Measurements from ENCODE around the gene BMF.
"Not testable (repeated sequence)": the region's sequence is repeated elsewhere in the genome, so short reads cannot be mapped to it uniquely, and the experiment has no call there.

The BMF gene, protein sequence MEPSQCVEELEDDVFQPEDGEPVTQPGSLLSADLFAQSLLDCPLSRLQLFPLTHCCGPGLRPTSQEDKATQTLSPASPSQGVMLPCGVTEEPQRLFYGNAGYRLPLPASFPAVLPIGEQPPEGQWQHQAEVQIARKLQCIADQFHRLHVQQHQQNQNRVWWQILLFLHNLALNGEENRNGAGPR

DNA sequence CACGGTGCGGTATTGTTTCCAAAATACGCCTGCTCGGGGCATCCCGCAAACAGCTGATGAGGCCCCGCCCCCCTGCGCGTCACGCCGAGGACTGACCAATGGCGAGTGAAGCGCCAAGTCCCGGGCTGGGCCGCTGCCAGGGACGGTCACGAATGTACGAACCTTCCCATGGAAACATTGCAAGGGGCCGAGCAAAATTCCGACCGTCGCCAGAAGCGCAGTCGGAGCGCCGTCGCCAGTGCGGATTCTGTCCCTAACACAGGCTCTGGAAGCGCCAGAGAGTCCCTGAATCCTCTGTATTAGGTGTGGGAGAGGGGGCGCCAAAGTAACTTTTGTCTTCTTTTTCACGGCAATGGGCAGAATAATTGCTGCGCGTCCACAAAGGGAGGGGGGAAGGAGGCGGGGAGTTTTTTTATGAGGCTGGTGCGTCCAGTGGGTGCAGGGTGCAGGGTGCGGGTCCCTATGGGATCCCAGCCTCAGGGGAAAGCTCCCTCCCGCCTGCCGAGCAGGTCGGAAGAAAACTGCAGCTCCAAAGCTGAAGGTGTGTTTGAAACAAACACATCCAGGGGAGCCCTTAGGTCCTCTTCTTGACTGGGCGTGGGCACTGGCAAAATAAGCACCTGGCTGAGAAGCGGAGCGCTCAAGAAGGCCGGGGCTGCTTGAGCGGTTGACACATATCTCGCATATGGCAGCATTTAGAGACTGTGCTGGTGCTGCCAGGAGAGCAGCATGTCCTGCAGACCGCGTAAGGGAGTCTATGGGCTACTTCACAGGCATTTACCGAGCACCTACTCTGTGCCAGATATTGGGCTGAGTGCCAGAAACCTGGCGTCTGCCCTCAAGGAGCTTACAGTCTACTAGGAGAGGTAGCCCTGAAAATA lies at the start of gene BMF:
TSS of gene BMF (minus strand) at position 25 of the 881 bp plus-strand sequence. CDS start 2,793 bp downstream, outside the sequence.
- DNase-seq (ENCODE audit: low spot score): peak; percentile 96

DNA sequence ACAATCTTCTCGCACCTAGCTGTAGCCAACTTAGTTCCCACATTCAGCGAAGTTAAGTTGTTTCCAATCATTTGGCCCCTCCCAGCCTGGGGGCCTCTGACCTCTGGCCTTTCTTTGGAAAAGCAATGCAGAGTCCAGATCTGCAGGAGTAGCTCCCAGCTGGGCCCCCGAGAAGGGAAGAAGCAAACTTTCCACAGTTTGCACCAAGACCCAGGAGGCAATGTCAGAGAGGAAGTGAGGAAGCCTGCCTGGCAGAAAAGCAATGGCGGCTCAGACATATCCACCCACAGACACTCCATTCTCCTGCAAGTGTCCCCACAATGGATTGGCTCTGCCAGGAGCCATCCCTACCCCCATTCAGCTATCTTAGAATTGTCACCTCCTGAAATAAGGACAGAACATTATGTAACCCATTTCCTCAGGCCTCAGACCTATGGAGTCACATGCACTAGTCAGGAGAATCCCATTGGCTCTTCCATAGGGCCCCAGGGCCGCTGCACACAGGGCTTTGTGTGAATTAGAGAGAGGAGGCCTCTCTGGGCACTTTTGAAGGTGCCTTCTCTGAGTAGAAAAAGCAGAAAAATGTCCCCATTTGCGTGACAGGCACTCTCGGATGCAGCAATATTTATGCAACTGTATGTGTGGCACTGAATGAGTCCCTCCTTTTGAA lies 49.2 kb upstream of the BMF start:
- DNase-seq (ENCODE audit: low spot score): no peak

DNA sequence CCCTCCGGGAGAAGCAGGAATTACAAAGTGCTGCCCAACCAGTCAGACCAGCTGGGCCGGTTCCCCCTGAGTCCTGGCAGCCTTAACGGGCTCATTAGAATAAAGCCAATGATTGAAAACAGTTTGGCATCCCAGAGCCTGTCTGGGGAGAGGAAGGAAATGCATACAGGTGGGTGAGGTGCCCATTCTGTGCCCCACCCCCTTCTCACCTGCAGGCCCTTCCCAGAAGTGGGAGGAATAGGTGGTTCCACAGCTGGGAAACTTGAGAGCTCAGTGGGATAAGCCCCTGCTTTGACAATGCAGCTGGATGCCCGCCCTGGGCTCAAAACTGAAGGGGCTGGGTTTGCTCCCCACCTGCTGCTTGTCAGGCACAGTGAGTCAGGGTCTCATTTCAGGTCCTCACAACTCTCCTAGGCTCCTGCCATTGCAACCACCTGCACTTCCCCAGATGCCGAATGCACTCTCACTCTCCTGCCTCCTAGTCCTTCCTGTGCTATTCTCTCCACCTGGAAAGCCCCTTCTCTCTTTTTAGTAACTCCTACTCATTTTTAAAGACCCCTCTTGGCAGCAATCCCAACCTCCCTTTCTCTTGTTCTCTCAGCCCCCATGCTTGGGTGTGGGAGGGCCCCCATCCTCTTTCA lies 46.7 kb upstream of the BMF start:
- no peak for DNase-seq (ENCODE audit: low spot score)

DNA sequence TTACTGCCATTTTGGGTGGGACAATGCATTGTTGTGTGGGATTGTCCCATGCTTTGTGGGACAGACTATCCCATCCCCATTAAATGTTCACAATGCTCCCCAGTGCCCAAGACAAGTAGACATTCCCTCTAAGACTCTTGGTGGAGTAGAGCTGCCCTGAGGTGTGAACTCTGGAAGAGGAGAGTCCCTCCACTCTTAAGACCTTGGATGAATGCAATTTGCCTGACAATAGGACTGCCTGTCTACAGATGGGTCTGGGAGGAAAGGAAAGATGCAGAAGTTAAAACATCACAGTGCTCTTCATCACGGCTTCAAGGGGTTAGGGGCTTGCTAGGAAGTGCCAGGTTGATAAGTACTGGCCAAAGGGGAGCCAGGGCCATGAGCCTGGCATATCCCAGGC lies 46.1 kb upstream of the BMF start:
- not testable (repeated sequence) for DNase-seq (ENCODE audit: low spot score)

DNA sequence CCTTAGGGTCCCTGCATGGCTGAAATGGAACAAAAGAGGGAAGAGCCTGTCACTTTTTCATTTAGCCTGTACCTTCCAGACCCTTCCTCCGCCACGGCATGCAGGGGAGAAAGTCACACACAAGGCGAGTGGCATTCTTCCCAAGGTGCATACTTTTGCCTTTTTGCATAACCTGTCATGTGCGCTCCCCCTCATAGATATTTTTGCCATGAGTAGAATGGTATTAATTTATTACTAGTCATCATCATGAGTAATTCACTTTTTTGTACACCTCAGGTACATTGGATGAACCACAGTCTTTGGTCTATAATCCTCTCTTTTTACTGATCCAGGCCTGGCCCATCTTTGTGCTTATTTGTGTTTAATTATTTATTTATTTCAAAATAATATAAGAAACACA lies 43.3 kb upstream of the BMF start:
- no peak for DNase-seq (ENCODE audit: low spot score)

DNA sequence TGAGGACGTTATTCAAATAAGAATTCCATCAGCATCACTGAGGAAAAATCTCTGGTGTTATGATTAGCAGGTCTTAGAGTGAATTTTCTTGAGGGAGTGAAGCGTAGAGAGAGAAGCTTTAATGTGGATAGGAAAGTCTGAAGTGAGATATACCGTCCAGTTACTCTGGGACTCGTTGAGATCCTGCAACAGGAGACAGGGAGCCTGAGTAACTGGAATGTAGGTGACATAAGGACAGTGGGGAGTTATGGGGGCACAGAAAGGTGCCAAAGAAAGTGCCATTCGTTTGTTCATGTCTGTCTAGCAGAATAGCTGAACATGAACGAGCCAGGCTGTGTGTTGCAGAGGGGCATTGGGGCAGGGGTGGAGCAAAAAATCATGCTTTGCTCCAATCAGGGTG lies 42.8 kb upstream of the BMF start:
- no peak for DNase-seq (ENCODE audit: low spot score)

DNA sequence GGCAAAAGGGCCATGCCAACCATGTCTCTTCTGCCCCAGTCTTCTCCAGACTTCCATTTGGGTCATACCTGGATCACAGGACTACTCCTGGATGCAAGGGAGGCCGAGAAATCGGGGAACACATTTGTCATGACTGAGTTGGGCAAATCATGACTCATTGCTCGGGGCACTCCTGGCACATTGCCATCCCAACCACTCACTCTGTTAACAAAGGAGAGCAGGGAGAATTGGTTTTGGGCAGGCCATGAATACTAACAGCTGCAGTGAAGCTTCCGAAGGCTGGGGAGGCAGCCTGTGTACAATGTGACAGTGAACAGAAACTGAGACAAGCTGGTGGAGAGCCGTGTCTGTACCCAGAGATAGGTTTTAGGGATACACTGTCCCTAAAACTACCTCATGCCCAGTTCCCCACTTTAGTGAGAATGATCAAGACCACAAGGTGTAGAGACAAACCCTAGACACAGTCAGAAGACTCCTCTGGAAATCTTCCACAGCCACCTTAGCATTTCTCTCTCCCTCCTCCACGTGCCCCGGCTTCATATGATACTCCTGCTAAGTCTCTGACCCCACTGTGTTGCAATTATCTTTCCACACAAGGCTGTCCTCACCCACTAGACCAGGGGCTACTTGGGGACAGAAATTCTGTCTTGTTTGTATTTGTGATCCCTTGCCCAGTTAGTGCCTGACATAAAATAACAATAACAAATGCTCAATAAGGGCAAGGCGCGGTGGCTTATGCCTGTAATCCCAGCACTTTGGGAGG lies 41.7 kb upstream of the BMF start:
- no peak for DNase-seq (ENCODE audit: low spot score)

DNA sequence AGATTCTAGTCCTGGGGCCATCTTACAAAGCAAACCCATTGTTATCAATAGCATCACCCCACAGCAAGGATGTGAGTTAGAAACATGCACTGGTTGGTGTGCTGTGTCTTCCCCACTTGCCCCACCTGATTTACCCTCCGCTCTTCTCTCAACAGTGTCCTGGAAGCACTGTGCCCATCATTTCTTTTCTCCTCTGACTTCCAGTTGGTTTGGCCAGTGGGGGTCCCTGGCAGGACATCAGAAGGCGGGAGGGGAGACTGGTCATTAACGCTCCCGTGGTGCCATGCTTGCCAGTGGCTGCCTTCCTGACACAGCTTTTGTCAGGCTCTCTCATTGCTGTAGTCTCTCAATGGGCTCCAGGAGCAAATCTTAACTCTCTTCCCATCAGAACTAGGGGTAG lies 40.7 kb upstream of the BMF start:
- no peak for DNase-seq (ENCODE audit: low spot score)

DNA sequence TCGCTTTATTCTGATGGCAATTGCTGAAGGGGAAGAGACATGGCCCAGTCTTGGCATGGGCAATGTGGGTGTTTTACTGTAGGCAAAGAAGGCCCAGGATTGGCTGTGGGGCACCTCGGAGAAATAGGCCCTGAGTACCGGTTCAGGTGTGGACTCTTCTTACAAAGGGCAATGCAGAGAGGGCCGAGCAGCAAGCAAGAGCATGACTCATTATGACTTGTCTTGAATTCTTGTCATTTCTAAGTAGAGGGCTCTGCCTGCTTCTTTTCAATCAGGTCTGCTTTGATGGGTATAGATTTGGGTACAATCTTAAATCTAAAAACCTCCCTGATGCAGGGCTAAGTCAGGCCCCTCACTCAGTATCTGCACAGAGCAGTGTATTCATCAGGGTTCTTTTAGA lies 37.4 kb upstream of the BMF start:
- no peak for DNase-seq (ENCODE audit: low spot score)

DNA sequence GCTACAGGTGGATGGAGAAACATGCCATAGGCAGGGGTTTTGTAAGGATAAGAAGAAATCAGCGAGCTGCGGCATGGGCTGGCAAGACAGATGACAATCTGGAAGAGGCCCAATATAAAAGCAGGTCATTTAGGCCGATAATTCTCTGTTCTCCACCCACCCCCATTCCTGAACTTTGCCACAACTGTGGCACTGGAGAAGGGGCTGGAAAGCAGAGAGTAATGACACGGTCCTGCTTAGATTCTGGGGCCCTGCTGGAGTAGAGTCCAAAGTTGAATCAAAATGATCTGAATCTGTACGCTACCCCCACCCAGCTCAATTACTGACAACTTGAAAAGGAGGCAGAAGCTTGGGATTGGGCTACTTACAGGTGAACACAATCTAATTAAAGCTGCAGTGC lies 33.7 kb upstream of the BMF start:
- DNase-seq (ENCODE audit: low spot score): no peak

DNA sequence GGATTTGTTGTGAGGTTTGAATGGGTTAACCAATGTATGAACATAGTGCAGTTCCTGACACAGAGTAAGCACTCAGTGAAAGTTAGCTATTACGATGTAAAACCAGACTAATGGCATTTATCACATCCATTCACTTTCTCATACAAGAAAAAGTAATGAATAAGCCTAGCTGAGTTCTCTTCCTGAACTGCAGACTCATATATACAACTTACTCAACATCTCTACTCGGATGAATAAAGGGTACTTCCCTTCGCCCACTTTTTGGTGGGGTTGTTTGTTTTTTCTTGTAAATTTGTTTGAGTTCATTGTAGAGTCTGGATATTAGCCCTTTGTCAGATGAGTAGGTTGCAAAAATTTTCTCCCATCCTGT lies 29.5 kb upstream of the BMF start:
- not testable (repeated sequence) for DNase-seq (ENCODE audit: low spot score)

DNA sequence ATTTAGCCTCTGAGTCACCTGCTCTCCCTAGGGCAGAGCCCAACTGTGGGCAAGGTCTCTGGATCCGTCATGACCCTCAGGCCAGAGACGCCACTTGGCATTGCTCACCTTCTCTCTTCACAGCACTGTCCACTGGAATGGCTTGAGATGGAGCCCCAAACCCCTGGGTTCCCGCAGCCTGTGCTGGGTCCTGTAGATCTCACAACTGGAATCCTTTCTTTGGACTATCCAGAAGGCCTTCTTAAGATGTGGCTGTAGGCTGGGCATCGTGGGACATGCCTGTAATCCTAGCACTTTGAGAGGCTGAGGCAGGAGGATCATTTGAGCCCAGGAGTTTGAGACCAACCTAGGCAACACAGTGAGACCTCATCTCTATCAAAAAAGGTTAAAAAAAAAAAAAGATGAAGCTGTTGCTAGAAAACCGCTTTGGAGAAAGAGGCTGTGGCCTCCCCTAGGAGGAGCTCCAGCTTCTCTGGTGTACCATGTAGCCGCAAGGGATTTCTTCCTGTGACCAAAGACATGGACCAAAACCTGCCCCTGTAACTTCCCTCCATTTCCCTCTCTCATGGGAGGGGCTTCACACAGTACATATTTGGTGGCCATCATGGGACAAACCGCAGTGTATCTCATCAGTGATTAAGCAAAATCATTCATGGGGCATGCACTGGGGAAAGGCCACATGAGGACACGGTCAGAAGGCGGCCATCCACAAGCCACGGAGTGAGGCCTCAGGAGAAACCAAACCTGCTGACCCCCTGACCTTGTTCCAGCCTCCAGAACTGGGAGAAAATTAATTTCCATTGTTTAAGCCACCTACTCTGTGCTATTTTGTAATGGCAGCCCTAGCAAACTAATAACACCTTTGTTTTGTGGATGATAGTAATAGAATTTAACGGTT lies 28.9 kb upstream of the BMF start:
- no peak for DNase-seq (ENCODE audit: low spot score)

DNA sequence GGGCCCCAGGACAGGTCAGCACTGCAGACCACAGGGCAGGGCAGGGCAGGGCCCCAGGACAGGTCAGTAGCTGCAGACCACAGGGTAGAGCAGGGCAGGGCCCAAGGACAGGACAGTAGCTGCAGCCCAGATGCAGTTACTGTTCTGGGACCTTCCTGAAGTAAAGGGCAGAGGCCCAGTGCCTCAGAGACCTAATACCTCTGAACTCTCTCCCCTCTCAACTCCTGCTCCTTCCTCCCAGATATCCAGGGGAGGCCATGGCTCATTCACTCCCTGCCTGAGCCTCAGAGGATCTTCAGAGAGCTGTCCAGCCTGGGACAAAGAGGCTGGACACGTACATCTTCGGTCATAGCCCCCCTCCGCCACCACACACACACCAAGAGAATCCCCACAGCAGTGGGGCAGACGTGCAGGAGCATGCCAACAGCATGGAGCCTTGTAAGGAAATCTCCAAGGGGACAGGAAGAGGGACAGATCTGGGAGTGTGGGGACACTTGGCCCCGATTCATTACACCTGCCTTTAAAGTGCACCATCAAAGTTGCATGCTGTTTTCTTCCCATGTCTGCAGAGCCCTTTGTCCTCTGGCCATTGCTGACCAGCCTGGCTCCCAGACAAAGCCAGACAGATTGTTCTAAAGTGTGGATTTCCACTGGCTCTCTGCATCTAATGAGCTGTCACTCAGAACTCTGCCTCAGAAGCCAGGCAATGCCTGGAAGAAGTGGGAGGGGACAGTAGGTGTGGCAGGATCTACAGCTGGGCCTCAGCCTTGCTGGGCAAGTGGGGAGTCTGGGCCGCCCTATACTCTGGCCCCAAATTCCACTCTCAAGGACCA lies 28.0 kb upstream of the BMF start:
- no peak for DNase-seq (ENCODE audit: low spot score)

DNA sequence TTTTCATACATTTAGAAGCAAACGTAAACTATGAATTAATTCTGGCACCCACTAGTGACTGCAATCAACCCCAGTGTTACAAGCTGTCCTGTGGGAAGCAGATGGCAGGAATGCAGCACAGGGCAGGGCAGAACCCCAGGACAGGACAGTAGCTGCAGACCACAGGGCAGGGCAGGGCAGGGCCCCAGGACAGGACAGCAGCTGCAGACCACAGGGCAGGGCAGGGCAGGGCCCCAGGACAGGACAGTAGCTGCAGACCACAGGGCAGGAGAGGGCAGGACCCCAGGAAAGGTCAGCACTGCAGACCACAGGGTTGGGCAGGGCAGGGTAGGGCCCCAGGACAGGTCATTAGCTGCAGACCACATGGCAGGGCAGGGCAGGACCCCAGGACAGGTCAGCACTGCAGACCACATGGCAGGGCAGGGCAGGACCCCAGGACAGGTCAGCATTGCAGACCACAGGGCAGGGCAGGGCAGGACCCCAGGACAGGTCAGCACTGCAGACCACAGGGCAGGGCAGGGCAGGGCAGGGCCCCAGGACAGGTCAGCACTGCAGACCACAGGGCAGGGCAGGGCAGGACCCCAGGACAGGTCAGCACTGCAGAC lies 27.3 kb upstream of the BMF start:
- DNase-seq (ENCODE audit: low spot score): not testable (repeated sequence)

DNA sequence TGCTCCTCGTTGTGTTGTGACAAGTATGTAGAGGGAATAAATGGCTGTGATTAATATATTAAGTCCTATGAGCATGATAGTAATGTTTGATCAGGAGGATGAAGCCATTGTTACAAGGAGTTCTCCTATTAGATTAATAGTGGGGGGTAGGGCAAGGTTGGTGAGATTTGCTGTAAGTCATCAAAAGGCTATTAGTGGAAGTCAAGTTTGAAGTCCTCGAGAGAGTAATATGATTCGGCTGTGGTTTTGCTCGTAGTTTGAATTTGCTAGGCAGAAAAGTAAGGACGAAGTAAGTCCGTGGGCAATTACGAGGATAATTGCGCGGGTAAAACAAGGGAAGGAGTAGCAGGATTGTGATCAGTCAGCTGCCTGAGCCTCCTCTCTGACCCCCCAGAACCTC lies 26.2 kb upstream of the BMF start:
- DNase-seq (ENCODE audit: low spot score): no peak

DNA sequence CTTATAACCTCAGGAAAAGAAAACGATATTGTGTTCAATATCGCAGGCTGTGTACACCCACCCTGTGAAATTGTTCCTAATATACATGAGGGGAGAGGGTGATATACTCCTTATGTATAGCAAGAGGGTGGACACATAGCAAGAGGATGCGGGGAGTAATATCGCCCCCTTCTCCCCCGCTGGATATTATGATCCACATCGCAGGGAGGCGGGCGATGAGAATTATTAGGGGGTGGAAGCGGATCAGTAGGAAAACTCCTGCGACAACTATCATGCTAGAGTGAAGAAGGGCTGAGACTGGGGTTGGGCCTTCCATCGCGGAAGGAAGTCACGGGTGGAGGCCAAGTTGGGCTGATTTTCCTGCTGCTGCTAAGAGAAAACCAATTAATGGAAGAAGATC lies 24.9 kb upstream of the BMF start:
- no peak for DNase-seq (ENCODE audit: low spot score)

DNA sequence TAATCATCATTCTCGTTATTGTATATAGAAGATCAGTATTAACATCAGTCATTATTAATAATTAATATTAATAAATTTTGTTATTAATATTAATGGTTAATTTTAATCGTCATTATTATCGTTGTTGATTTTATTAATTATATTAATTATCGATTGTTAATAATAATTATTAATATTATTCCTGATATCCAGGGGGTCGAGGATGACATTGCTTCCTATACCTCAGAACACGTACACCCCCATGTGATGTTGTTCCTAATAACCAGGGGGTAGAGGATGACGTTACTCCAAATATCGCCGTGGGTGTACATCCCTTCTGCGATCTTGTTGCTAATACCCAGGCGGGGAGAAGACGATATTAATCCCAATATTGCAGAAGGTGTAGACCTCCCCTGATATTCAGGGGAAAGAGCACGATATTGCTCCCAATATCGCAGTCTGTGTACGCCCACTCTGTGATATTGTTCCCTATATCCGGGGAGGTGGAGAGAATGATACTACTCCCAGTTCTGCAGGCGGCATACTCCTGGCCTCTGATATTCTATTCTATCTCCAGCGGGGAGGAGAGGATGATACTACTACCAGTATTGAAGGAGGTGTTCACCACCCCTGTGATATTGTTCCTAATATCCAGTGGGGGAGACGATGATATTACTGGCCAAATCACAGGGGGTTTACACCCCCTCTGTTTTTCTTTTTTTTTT lies 22.3 kb upstream of the BMF start:
- DNase-seq (ENCODE audit: low spot score): no peak

DNA sequence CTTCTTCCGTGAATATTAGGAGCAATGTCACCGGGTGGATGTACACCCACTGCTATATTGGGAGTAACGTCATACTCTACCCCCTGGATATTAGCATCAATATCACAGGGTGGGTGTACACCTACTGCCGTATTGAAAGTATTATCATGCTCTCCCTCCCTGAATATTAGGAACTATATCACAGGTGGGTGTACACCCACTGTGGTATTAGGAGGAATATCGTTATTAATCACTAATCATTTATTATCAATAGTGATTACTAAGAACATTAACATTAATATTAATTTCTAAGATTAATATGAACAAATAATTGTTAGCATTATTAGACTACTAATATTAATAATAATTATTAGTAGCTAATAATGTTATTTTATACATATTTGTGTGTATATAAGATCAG lies 21.4 kb upstream of the BMF start:
- no peak for DNase-seq (ENCODE audit: low spot score)
